ENCODE results near the gene TEKT2. TPM values are rescaled to one million over a fixed set of nuclear protein-coding genes. Genes with fewer than 3 reads are reported as not detected.

Gene TEKT2
- total RNA-seq, 2 experiments from 2014 or later = 0.22 to 0.33 TPM

- CTCF ChIA-PET = interaction anchor here (0.6 to 2.0 kb wide), 6 partner anchors 10 to 150 kb away, joined by 3 to 9 read pairs (median 4); partner anchors contain the start of gene TRAPPC3
- H3K36me3 Mint-ChIP-seq (ENCODE audit: low read depth) = peaks cover 39% of the 10 kb centered on the region
- H3K4me3 ChIP-seq (ENCODE audit: low read length) = no peak overlapping the region
- peaks cover 10% of the 10 kb centered on the region for H3K4me1 Mint-ChIP-seq (ENCODE audit: low read depth)
- no peak overlapping the region for H3K27ac ChIP-seq (ENCODE audit: low read depth in 1 of 2, low read length in 2 of 2)
- H3K9me3 Mint-ChIP-seq = no peaks in the 10 kb centered on the region
- ATAC-seq (ENCODE audit: poor library complexity) = no peak
- H3K27me3 ChIP-seq (ENCODE audit: control insufficient read depth in 1 of 2, insufficient read depth in 2 of 2, low read length in 2 of 2) = no peaks in the 10 kb centered on the region
- H3K27me3 Mint-ChIP-seq = no peaks in the 10 kb centered on the region
- no peak overlapping the region for H3K4me3 Mint-ChIP-seq
- POLR2A ChIA-PET = interaction anchor here (1.2 to 1.8 kb wide), 4 partner anchors 14 to 37 kb away, joined by 4 to 6 read pairs (median 6); partner anchors contain the start of gene TRAPPC3
- TF ChIP-seq CTCF (IDR thresholded peaks at IDR 0.05) = no peak
- H3K4me1 ChIP-seq (ENCODE audit: insufficient read depth, low read length) = peaks cover 6% of the 10 kb centered on the region
- DNase-seq = no peak
- H3K27ac Mint-ChIP-seq = peak overlapping the region; percentile 21
- H3K9me3 ChIP-seq (ENCODE audit: control insufficient read depth in 1 of 2, insufficient read depth in 1 of 2, low read length in 2 of 2) = no peaks in the 10 kb centered on the region
- intact Hi-C loops (cut with DNase I, micrococcal nuclease) = loop anchor here in 1 of 2 experiments (2.0 kb wide), 1 partner anchor 34 kb away; no protein-coding TSS in a partner anchor
- H3K36me3 ChIP-seq (ENCODE audit: insufficient read depth, low read length) = peaks cover 38% of the 10 kb centered on the region
Observed at GRCh38 chr1:36135330-36135667, 51.4 kb downstream of the TEKT2 start.

DNA sequence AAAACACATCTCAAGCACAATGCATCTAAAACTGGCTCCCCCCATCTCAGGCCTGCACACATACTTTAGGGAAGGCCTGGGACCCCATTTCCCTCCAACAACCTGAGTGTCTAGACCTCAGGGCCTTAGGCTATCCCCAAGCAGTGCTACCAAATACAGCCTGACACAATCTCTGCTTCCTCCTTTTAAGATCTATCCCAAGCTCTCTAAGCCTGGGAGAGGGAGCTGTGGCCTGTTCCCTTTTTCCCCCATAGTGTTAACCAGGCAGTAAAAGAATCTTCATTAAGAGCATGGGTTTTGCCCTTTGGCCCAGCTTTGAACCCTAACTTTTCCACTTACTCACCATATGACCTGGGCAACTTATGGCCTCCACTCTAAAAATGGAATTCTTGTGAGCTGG is 51.9 kb downstream of the TEKT2 start:
- Mint-ChIP-seq H3K27ac (no peak overlapping the region), H3K36me3 (ENCODE audit: low read depth) (peaks cover 44% of the 10 kb centered on the region), H3K9me3 (no peaks in the 10 kb centered on the region), H3K4me3 (no peak overlapping the region), H3K27me3 (no peaks in the 10 kb centered on the region), H3K4me1 (ENCODE audit: low read depth) (peaks cover 10% of the 10 kb centered on the region)
- Histone ChIP-seq H3K4me1 (ENCODE audit: insufficient read depth, low read length) (peaks cover 6% of the 10 kb centered on the region), H3K27ac (ENCODE audit: low read depth in 1 of 2, low read length in 2 of 2) (no peak overlapping the region), H3K36me3 (ENCODE audit: insufficient read depth, low read length) (peaks cover 41% of the 10 kb centered on the region), H3K27me3 (ENCODE audit: control insufficient read depth in 1 of 2, insufficient read depth in 2 of 2, low read length in 2 of 2) (no peaks in the 10 kb centered on the region), H3K4me3 (ENCODE audit: low read length) (no peak overlapping the region), H3K9me3 (ENCODE audit: control insufficient read depth in 1 of 2, insufficient read depth in 1 of 2, low read length in 2 of 2) (no peaks in the 10 kb centered on the region)
- ATAC-seq (ENCODE audit: poor library complexity) = no peak
- CTCF ChIA-PET = interaction anchor here (1.6 to 2.0 kb wide), 2 partner anchors 13 to 36 kb away, joined by 8 to 9 read pairs; partner anchors contain the start of gene TRAPPC3
- no peak for TF ChIP-seq CTCF (IDR thresholded peaks at IDR 0.05)
- POLR2A ChIA-PET = interaction anchor here (1.4 kb wide), 1 partner anchor 27 kb away, joined by 5 read pairs; no protein-coding TSS in a partner anchor
- intact Hi-C loops (cut with DNase I, micrococcal nuclease) = loop anchor here in 1 of 2 experiments (2.0 kb wide), 1 partner anchor 35 kb away; no protein-coding TSS in a partner anchor
- no peak for DNase-seq

DNA sequence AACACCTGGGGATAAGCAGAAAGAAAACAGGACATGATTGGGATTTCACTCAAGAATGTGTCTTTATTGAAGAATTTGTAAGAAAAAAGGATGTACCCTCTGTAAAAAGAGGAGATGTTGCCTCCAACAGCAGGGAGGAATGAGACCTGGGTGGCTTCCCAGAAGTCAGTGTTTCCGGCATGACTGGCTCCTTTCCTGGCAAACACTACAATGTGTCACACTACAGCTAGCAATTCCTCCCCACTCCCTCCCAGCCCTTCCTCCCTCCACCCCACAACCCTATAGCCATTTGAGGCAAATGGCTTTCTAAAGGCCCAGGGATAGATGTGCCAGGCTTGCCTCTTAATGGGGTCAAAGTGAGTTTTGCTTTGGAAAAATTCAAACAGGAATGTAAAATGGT is 52.6 kb downstream of the TEKT2 start:
- ATAC-seq (ENCODE audit: poor library complexity) (no peak), DNase-seq (no peak)
- no peak overlapping the region for H3K27ac ChIP-seq (ENCODE audit: low read depth in 1 of 2, low read length in 2 of 2)
- H3K27ac Mint-ChIP-seq = no peak overlapping the region
- H3K27me3 Mint-ChIP-seq = no peaks in the 10 kb centered on the region
- H3K36me3 ChIP-seq (ENCODE audit: insufficient read depth, low read length) = peaks cover 41% of the 10 kb centered on the region
- no peaks in the 10 kb centered on the region for H3K9me3 Mint-ChIP-seq
- ChIA-PET POLR2A (no interaction called here), CTCF (interaction anchor here (0.6 kb wide), 1 partner anchor 19 kb away, joined by 3 read pairs; no protein-coding TSS in a partner anchor)
- peaks cover 16% of the 10 kb centered on the region for H3K4me1 Mint-ChIP-seq (ENCODE audit: low read depth)
- H3K27me3 ChIP-seq (ENCODE audit: control insufficient read depth in 1 of 2, insufficient read depth in 2 of 2, low read length in 2 of 2) = no peaks in the 10 kb centered on the region
- intact Hi-C loops (cut with DNase I, micrococcal nuclease) = no loop called here
- H3K4me1 ChIP-seq (ENCODE audit: insufficient read depth, low read length) = peaks cover 6% of the 10 kb centered on the region
- peaks cover 49% of the 10 kb centered on the region for H3K36me3 Mint-ChIP-seq (ENCODE audit: low read depth)
- H3K4me3 Mint-ChIP-seq = no peak overlapping the region
- H3K4me3 ChIP-seq (ENCODE audit: low read length) = no peak overlapping the region
- H3K9me3 ChIP-seq (ENCODE audit: control insufficient read depth in 1 of 2, insufficient read depth in 1 of 2, low read length in 2 of 2) = no peaks in the 10 kb centered on the region
- TF ChIP-seq CTCF (IDR thresholded peaks at IDR 0.05) = no peak

Data from CD4-positive, alpha-beta T cell (primary cell).